ENCODE data around the gene ZNF491. TPM values are rescaled to one million over a fixed set of nuclear protein-coding genes. Genes with fewer than 3 reads are reported as not detected.

Gene ZNF491
- total RNA-seq, 2 experiments from 2014 or later = 0.41 to 1.1 TPM

DNA sequence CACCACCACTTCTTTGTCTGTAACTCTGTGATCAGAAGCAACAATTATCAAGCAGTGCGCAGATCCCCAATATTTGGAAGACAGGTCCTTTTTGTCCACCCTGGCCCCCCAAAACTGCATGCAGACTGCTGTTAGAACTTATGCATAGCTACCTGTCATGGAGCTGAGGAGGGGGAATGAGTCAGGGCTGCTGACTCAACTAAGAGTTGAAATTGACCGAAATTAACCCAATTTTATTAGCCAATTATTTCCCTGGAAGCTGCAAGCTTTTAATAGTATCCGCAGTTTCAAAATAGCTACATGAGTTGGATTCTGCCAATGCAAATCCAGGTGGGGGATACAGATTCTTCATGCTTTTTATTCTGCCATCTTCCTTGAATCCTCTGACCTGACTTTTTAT is 14.0 kb upstream of the ZNF491 start:
- POLR2A ChIA-PET = no interaction called here
- Histone ChIP-seq H3K4me1 (ENCODE audit: insufficient read depth, low read length) (no peaks in the 10 kb centered on the region), H3K27ac (ENCODE audit: low read depth in 1 of 2, low read length in 2 of 2) (no peak overlapping the region), H3K27me3 (ENCODE audit: control insufficient read depth in 1 of 2, insufficient read depth in 2 of 2, low read length in 2 of 2) (no peaks in the 10 kb centered on the region), H3K36me3 (ENCODE audit: insufficient read depth, low read length) (peaks cover 23% of the 10 kb centered on the region), H3K4me3 (ENCODE audit: low read length) (no peak overlapping the region), H3K9me3 (ENCODE audit: control insufficient read depth in 1 of 2, insufficient read depth in 1 of 2, low read length in 2 of 2) (peaks cover 38 to 90% of the 10 kb centered on the region in 2 experiments)
- H3K9me3 Mint-ChIP-seq = peaks cover 19% of the 10 kb centered on the region
- TF ChIP-seq, protein P1, sequence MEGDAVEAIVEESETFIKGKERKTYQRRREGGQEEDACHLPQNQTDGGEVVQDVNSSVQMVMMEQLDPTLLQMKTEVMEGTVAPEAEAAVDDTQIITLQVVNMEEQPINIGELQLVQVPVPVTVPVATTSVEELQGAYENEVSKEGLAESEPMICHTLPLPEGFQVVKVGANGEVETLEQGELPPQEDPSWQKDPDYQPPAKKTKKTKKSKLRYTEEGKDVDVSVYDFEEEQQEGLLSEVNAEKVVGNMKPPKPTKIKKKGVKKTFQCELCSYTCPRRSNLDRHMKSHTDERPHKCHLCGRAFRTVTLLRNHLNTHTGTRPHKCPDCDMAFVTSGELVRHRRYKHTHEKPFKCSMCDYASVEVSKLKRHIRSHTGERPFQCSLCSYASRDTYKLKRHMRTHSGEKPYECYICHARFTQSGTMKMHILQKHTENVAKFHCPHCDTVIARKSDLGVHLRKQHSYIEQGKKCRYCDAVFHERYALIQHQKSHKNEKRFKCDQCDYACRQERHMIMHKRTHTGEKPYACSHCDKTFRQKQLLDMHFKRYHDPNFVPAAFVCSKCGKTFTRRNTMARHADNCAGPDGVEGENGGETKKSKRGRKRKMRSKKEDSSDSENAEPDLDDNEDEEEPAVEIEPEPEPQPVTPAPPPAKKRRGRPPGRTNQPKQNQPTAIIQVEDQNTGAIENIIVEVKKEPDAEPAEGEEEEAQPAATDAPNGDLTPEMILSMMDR (IDR thresholded peaks at IDR 0.05) = no peak
- no peaks in the 10 kb centered on the region for H3K27me3 Mint-ChIP-seq
- no peak overlapping the region for H3K4me3 Mint-ChIP-seq
- H3K27ac Mint-ChIP-seq = no peak overlapping the region
- no peak for DNase-seq
- H3K36me3 Mint-ChIP-seq (ENCODE audit: low read depth) = peaks cover 69% of the 10 kb centered on the region
- no peak for ATAC-seq (ENCODE audit: poor library complexity)
- CTCF ChIA-PET = no interaction called here
- intact Hi-C loops (cut with DNase I, micrococcal nuclease) = no loop called here
- H3K4me1 Mint-ChIP-seq (ENCODE audit: low read depth) = no peaks in the 10 kb centered on the region

- H3K4me1 ChIP-seq (ENCODE audit: insufficient read depth, low read length) = no peaks in the 10 kb centered on the region
- H3K9me3 ChIP-seq (ENCODE audit: control insufficient read depth in 1 of 2, insufficient read depth in 1 of 2, low read length in 2 of 2) = peaks cover 39 to 74% of the 10 kb centered on the region in 2 experiments
- no peak for ATAC-seq (ENCODE audit: poor library complexity)
- ChIA-PET CTCF (interaction anchor here (0.8 kb wide), 1 partner anchor 96 kb away, joined by 4 read pairs; no protein-coding TSS in a partner anchor), POLR2A (interaction anchor here (1.6 kb wide), 1 partner anchor 10 kb away, joined by 3 read pairs; no protein-coding TSS in a partner anchor)
- intact Hi-C loops (cut with DNase I, micrococcal nuclease) = no loop called here
- no peaks in the 10 kb centered on the region for H3K27me3 Mint-ChIP-seq
- H3K9me3 Mint-ChIP-seq = peaks cover 14% of the 10 kb centered on the region
- H3K4me3 ChIP-seq (ENCODE audit: low read length) = no peak overlapping the region
- no peaks in the 10 kb centered on the region for H3K27me3 ChIP-seq (ENCODE audit: control insufficient read depth in 1 of 2, insufficient read depth in 2 of 2, low read length in 2 of 2)
- H3K4me1 Mint-ChIP-seq (ENCODE audit: low read depth) = no peaks in the 10 kb centered on the region
- no peak overlapping the region for H3K4me3 Mint-ChIP-seq
- peaks cover 44% of the 10 kb centered on the region for H3K36me3 Mint-ChIP-seq (ENCODE audit: low read depth)
- no peak for DNase-seq
- TF ChIP-seq, protein P1 (IDR thresholded peaks at IDR 0.05) = no peak
- no peak overlapping the region for H3K27ac ChIP-seq (ENCODE audit: low read depth in 1 of 2, low read length in 2 of 2)
- no peaks in the 10 kb centered on the region for H3K36me3 ChIP-seq (ENCODE audit: insufficient read depth, low read length)
- H3K27ac Mint-ChIP-seq = no peak overlapping the region
These were observed 10.8 kb upstream of the ZNF491 start for GRCh38 chr19:11787536-11787935.

GRCh38 chr19:11792942-11793341 is 5.4 kb upstream of the ZNF491 start:
- Histone ChIP-seq H3K36me3 (ENCODE audit: insufficient read depth, low read length) (no peaks in the 10 kb centered on the region), H3K4me1 (ENCODE audit: insufficient read depth, low read length) (peaks cover 9% of the 10 kb centered on the region), H3K27me3 (ENCODE audit: control insufficient read depth in 1 of 2, insufficient read depth in 2 of 2, low read length in 2 of 2) (no peaks in the 10 kb centered on the region), H3K4me3 (ENCODE audit: low read length) (no peak overlapping the region), H3K27ac (ENCODE audit: low read depth in 1 of 2, low read length in 2 of 2) (no peak overlapping the region), H3K9me3 (ENCODE audit: control insufficient read depth in 1 of 2, insufficient read depth in 1 of 2, low read length in 2 of 2) (peaks cover 14 to 30% of the 10 kb centered on the region in 2 experiments)
- intact Hi-C loops (cut with DNase I, micrococcal nuclease) = no loop called here
- H3K27ac Mint-ChIP-seq = no peak overlapping the region
- H3K9me3 Mint-ChIP-seq = peaks cover 3% of the 10 kb centered on the region
- no peak overlapping the region for H3K4me3 Mint-ChIP-seq
- H3K27me3 Mint-ChIP-seq = no peaks in the 10 kb centered on the region
- peaks cover 9% of the 10 kb centered on the region for H3K4me1 Mint-ChIP-seq (ENCODE audit: low read depth)
- ChIA-PET POLR2A (no interaction called here), CTCF (no interaction called here)
- ATAC-seq (ENCODE audit: poor library complexity) (no peak), DNase-seq (no peak)
- TF ChIP-seq, protein P1 (IDR thresholded peaks at IDR 0.05) = no peak
- H3K36me3 Mint-ChIP-seq (ENCODE audit: low read depth) = peaks cover 6% of the 10 kb centered on the region

Data from CD4-positive, alpha-beta T cell (primary cell).